HepG2 (cell line): ENCODE measurements around the gene FIBP. TPM values are rescaled to one million over a fixed set of nuclear protein-coding genes. Genes with fewer than 3 reads are reported as not detected.

Source experiments
- JARID2 ChIP-seq: sonication (generic); formaldehyde crosslinking; IDR thresholded peaks from 2 replicates; pipeline ENCODE4 v1.8.1; 2023; ENCODE audit warnings: missing genetic modification reagents, inconsistent platforms; ENCODE audit not compliant: insufficient replicate concordance
- KLF6 ChIP-seq: IDR thresholded peaks from 2 replicates; pipeline ENCODE4 v1.8.0; 2016; ENCODE audit warnings: missing biosample characterization, missing genetic modification reagents
- KMT2A ChIP-seq: sonication (generic); formaldehyde crosslinking; IDR thresholded peaks from 2 replicates; pipeline ENCODE4 v1.4.0; 2020; ENCODE audit warnings: missing genetic modification reagents
- PHF5A ChIP-seq: IDR thresholded peaks from one replicate; pipeline ENCODE4 v1.6.1; 2018; ENCODE audit warnings: low read depth, missing genetic modification reagents; ENCODE audit not compliant: unreplicated experiment
- RARA ChIP-seq: IDR thresholded peaks from 2 replicates; pipeline ENCODE4 v1.6.1; 2016; ENCODE audit warnings: missing genetic modification reagents, missing compliant biosample characterization
- RORA ChIP-seq: sonication (generic); formaldehyde crosslinking; IDR thresholded peaks from 2 replicates; pipeline ENCODE4 v1.5.0; 2020; ENCODE audit warnings: mild to moderate bottlenecking, missing genetic modification reagents, moderate library complexity
- SOX6 ChIP-seq, 2 experiments: fragments of 450-650 bp in 1 of 2; sonication (generic) in 1 of 2; formaldehyde crosslinking in 1 of 2; IDR thresholded peaks; 2 replicates each; pipeline versions ENCODE4 v1.4.0 to v1.6.1; 2017 to 2020; ENCODE audit warnings: antibody characterized with exemption in 1 of 2, mild to moderate bottlenecking in 1 of 2, missing genetic modification reagents in 1 of 2
- ZNF670 ChIP-seq: sonication (generic); formaldehyde crosslinking; IDR thresholded peaks from 2 replicates; pipeline ENCODE4 v1.8.0; 2022; ENCODE audit warnings: mild to moderate bottlenecking, missing genetic modification reagents, borderline replicate concordance
- ZNF720 ChIP-seq: sonication (generic); formaldehyde crosslinking; IDR thresholded peaks from 2 replicates; pipeline ENCODE4 v1.4.0; 2020; ENCODE audit warnings: missing genetic modification reagents
- ZNF773 ChIP-seq: sonication (generic); formaldehyde crosslinking; IDR thresholded peaks from 2 replicates; pipeline ENCODE4 v1.4.0; 2020; ENCODE audit warnings: missing genetic modification reagents, borderline replicate concordance
- polyA plus RNA-seq, 8 experiments: library from polyadenylated mRNA; depleted of rRNA in 3 of 8; stranded (reverse) in 7 of 8; unstranded in 1 of 8; fragments of >200 nt; fragmentation: Illumina TruSeq in 4 of 8; extraction: Trizol in 4 of 8; gene quantifications; 2 replicates each; pipeline versions ENCODE4 v1.2.1 to v1.2.3, GENCODE V29; 2011 to 2016; ENCODE audit warnings: low read depth in 4 of 8, missing spikeins in 1 of 8, mixed read lengths in 1 of 8; ENCODE audit not compliant: insufficient read depth in 1 of 8
- total RNA-seq, 5 experiments: library from RNA; depleted of rRNA; stranded (reverse); fragments of >200 nt; fragmentation: Illumina TruSeq; extraction: Trizol; gene quantifications; 2 replicates each; pipeline ENCODE4 v1.2.3, GENCODE V29; 2016; ENCODE audit warnings: low read depth in 1 of 5
- TF ChIP-seq, protein P1 (sequence below): sonication (generic); formaldehyde crosslinking; conservative IDR thresholded peaks from 2 replicates; pipeline ENCODE4 v1.8.1; 2023; ENCODE audit warnings: missing genetic modification reagents
- TF ChIP-seq, protein P2 (sequence below): sonication (generic); formaldehyde crosslinking; conservative IDR thresholded peaks from 2 replicates; pipeline ENCODE4 v1.4.0; 2020; ENCODE audit warnings: missing genetic modification reagents
- TF ChIP-seq, protein P3 (sequence below): fragments of 450-650 bp; IDR thresholded peaks from 2 replicates; pipeline ENCODE4 v1.6.1; 2017
- TF ChIP-seq, protein P4 (sequence below): sonication (generic); formaldehyde crosslinking; IDR thresholded peaks from 2 replicates; pipeline ENCODE4 v1.4.0; 2020; ENCODE audit warnings: missing genetic modification reagents, borderline replicate concordance
- TF ChIP-seq, protein P5 (sequence below): sonication (generic); formaldehyde crosslinking; IDR thresholded peaks from 2 replicates; pipeline ENCODE4 v1.4.0; 2020; ENCODE audit warnings: mild to moderate bottlenecking, missing genetic modification reagents
- TF ChIP-seq, protein P6 (sequence below): sonication (generic); formaldehyde crosslinking; IDR thresholded peaks from 2 replicates; pipeline ENCODE4 v1.8.0; 2022; ENCODE audit warnings: missing genetic modification reagents, mild to moderate bottlenecking, borderline replicate concordance
- TF ChIP-seq, protein P7 (sequence below): sonication (generic); formaldehyde crosslinking; IDR thresholded peaks from 2 replicates; pipeline ENCODE4 v1.4.0; 2020; ENCODE audit warnings: missing genetic modification reagents

The FIBP gene
- total and polyA plus RNA-seq, 2 of the 13 experiments (the other 11 are each of a cell fraction or from before 2014, with no cell fraction given) = 42.9 to 62.1 TPM

DNA sequence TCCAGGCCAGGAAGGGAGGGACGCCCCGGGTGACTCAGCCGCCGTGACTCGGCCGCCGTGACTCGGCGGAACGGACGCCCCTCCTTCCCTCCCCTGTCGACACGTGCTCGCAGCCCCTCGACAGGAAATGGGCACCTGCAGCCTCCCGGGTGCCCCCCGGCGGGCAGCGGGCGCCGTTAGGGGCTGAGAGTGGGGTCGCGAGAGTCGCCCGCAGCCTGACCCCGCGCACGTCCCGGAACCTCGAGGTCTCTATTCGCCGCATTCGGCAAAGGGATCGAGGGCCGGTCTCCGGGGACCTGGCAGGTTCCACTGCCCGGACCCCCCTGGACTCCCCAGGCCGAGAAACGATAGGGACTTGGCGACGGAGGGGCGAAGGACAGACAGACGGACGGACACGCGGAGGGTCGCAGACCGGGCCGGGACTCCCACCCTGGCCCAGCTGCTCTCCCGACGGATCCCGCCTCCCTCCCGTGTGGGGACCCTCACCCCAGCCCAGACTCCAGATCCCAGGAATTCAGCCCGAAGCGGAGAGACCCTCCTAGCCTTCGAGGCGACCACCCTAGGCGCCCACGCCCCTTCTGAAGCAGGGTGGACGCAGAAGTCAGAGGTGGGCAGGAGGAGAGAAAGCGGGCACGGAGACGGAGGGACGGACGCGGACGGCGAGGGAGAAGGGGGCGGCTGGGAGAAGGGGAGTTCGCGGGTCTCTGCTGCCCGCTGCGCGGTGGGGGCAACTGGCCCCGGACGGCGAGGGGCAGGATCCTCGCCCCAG is 11.3 kb upstream of the FIBP start (continued):
- TF ChIP-seq, protein P1, sequence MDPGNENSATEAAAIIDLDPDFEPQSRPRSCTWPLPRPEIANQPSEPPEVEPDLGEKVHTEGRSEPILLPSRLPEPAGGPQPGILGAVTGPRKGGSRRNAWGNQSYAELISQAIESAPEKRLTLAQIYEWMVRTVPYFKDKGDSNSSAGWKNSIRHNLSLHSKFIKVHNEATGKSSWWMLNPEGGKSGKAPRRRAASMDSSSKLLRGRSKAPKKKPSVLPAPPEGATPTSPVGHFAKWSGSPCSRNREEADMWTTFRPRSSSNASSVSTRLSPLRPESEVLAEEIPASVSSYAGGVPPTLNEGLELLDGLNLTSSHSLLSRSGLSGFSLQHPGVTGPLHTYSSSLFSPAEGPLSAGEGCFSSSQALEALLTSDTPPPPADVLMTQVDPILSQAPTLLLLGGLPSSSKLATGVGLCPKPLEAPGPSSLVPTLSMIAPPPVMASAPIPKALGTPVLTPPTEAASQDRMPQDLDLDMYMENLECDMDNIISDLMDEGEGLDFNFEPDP = no peak
- TF ChIP-seq ZNF720 (CRISPR knock-in tag) (no peak), KMT2A (CRISPR knock-in tag) (no peak; the same call in 1 of the 2 replicates), SOX6 (IDR thresholded peaks at IDR 0.05) (no peak), SOX6 (CRISPR knock-in tag; IDR thresholded peaks at IDR 0.05) (no peak), ZNF773 (CRISPR knock-in tag) (peak; percentile 54; the same call in 1 of the 2 replicates), RORA (CRISPR knock-in tag) (no peak), KLF6 (CRISPR knock-in tag) (0 out of 2 replicates have a peak, but pooled peaks have one; percentile 44), ZNF670 (CRISPR knock-in tag) (peak; percentile 95), JARID2 (CRISPR knock-in tag) (no peak), RARA (0 out of 2 replicates have a peak, but pooled peaks have one; percentile 49), PHF5A (no peak)
- TF ChIP-seq, protein P2, sequence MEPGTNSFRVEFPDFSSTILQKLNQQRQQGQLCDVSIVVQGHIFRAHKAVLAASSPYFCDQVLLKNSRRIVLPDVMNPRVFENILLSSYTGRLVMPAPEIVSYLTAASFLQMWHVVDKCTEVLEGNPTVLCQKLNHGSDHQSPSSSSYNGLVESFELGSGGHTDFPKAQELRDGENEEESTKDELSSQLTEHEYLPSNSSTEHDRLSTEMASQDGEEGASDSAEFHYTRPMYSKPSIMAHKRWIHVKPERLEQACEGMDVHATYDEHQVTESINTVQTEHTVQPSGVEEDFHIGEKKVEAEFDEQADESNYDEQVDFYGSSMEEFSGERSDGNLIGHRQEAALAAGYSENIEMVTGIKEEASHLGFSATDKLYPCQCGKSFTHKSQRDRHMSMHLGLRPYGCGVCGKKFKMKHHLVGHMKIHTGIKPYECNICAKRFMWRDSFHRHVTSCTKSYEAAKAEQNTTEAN (CRISPR knock-in tag) = no peak
- TF ChIP-seq, protein P3, sequence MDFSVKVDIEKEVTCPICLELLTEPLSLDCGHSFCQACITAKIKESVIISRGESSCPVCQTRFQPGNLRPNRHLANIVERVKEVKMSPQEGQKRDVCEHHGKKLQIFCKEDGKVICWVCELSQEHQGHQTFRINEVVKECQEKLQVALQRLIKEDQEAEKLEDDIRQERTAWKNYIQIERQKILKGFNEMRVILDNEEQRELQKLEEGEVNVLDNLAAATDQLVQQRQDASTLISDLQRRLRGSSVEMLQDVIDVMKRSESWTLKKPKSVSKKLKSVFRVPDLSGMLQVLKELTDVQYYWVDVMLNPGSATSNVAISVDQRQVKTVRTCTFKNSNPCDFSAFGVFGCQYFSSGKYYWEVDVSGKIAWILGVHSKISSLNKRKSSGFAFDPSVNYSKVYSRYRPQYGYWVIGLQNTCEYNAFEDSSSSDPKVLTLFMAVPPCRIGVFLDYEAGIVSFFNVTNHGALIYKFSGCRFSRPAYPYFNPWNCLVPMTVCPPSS = no peak
- TF ChIP-seq, protein P4, sequence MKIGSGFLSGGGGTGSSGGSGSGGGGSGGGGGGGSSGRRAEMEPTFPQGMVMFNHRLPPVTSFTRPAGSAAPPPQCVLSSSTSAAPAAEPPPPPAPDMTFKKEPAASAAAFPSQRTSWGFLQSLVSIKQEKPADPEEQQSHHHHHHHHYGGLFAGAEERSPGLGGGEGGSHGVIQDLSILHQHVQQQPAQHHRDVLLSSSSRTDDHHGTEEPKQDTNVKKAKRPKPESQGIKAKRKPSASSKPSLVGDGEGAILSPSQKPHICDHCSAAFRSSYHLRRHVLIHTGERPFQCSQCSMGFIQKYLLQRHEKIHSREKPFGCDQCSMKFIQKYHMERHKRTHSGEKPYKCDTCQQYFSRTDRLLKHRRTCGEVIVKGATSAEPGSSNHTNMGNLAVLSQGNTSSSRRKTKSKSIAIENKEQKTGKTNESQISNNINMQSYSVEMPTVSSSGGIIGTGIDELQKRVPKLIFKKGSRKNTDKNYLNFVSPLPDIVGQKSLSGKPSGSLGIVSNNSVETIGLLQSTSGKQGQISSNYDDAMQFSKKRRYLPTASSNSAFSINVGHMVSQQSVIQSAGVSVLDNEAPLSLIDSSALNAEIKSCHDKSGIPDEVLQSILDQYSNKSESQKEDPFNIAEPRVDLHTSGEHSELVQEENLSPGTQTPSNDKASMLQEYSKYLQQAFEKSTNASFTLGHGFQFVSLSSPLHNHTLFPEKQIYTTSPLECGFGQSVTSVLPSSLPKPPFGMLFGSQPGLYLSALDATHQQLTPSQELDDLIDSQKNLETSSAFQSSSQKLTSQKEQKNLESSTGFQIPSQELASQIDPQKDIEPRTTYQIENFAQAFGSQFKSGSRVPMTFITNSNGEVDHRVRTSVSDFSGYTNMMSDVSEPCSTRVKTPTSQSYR (CRISPR knock-in tag) = no peak
- TF ChIP-seq, protein P5, sequence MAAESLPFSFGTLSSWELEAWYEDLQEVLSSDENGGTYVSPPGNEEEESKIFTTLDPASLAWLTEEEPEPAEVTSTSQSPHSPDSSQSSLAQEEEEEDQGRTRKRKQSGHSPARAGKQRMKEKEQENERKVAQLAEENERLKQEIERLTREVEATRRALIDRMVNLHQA (CRISPR knock-in tag) = no peak
- TF ChIP-seq, protein P6, sequence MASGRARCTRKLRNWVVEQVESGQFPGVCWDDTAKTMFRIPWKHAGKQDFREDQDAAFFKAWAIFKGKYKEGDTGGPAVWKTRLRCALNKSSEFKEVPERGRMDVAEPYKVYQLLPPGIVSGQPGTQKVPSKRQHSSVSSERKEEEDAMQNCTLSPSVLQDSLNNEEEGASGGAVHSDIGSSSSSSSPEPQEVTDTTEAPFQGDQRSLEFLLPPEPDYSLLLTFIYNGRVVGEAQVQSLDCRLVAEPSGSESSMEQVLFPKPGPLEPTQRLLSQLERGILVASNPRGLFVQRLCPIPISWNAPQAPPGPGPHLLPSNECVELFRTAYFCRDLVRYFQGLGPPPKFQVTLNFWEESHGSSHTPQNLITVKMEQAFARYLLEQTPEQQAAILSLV (CRISPR knock-in tag) = peak; percentile 51; the same call in 1 of the 2 replicates
- TF ChIP-seq, protein P7, sequence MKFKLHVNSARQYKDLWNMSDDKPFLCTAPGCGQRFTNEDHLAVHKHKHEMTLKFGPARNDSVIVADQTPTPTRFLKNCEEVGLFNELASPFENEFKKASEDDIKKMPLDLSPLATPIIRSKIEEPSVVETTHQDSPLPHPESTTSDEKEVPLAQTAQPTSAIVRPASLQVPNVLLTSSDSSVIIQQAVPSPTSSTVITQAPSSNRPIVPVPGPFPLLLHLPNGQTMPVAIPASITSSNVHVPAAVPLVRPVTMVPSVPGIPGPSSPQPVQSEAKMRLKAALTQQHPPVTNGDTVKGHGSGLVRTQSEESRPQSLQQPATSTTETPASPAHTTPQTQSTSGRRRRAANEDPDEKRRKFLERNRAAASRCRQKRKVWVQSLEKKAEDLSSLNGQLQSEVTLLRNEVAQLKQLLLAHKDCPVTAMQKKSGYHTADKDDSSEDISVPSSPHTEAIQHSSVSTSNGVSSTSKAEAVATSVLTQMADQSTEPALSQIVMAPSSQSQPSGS (CRISPR knock-in tag) = peak; percentile 57; the same call in 1 of the 2 replicates
